Subcutaneous abdominal adipose tissue (tissue), 5 donors: ENCODE data around the gene MRM2.

ENCODE experiments used
- H3K27ac ChIP-seq: one replicate; pipeline ENCODE4 v1.7.0; 2013; ENCODE audit warnings: low read depth, mild to moderate bottlenecking, inconsistent platforms, low read length, moderate library complexity
- H3K27me3 ChIP-seq, 5 donors: one replicate each; pipeline ENCODE4 v1.7.0; 2013; ENCODE audit warnings: low read length in 5 of 5, inconsistent platforms in 1 of 5; ENCODE audit not compliant: control insufficient read depth in 5 of 5, insufficient read depth in 4 of 5
- H3K36me3 ChIP-seq, 5 donors: one replicate each; pipeline ENCODE4 v1.7.0; 2013; ENCODE audit warnings: low read length in 5 of 5; ENCODE audit not compliant: control insufficient read depth in 5 of 5, insufficient read depth in 5 of 5
- H3K4me1 ChIP-seq, 5 donors: one replicate each; pipeline ENCODE4 v1.7.0; 2013; ENCODE audit warnings: low read length in 5 of 5, mild to moderate bottlenecking in 3 of 5, moderate library complexity in 1 of 5; ENCODE audit not compliant: control insufficient read depth in 5 of 5, insufficient read depth in 5 of 5
- H3K4me3 ChIP-seq, 5 donors: one replicate each; pipeline ENCODE4 v1.7.0; 2013; ENCODE audit warnings: low read length in 5 of 5, low read depth in 1 of 5
- H3K9ac ChIP-seq, 5 donors: one replicate each; pipeline ENCODE4 v1.7.0; 2013; ENCODE audit warnings: low read length in 5 of 5, mild to moderate bottlenecking in 4 of 5, moderate library complexity in 3 of 5
- H3K9me3 ChIP-seq, 5 donors: one replicate each; pipeline ENCODE4 v1.7.0; 2013; ENCODE audit warnings: low read length in 5 of 5; ENCODE audit not compliant: control insufficient read depth in 5 of 5
- donor health status: healthy.
- donor health status: healthy.
- donor health status: healthy.
- donor health status: healthy.
- donor health status: healthy.

MRM2 gene

DNA sequence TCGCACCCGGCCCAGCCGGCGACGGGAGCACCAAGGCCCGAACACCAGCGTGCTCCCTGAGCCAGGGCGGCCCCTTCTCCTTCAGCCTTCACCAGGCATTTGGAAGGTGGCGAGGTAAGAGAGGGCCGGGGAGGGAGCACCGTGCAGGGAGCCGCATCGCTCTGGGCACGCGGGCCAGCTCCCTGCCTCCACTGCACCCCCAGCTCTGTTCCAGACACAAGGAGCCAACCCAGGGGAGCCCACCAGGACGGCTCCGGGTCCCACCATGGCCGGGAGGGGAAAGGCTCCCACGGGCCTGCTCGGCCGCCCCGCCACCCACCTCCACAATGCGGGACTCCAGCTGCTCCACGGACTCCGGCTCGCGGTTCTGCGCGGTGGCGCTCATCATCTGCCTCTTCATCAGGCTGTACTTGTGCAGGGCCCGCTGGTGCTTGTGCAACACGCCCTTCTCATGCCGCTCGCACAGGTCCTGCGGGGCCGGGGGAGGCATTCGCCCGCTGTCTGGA, 15.1 kb upstream of the MRM2 start:
- H3K27ac ChIP-seq, result no peak overlapping the region
- no peak overlapping the region for H3K4me3 ChIP-seq
- peaks cover 0 to 69% (median 61%) of the 10 kb centered on the region in 5 donors for H3K36me3 ChIP-seq
- H3K9ac ChIP-seq, result no peak overlapping the region
- no peaks in the 10 kb centered on the region for H3K9me3 ChIP-seq
- no peaks in the 10 kb centered on the region for H3K27me3 ChIP-seq
- peaks cover 0 to 4% (median 0%) of the 10 kb centered on the region in 5 donors for H3K4me1 ChIP-seq

DNA sequence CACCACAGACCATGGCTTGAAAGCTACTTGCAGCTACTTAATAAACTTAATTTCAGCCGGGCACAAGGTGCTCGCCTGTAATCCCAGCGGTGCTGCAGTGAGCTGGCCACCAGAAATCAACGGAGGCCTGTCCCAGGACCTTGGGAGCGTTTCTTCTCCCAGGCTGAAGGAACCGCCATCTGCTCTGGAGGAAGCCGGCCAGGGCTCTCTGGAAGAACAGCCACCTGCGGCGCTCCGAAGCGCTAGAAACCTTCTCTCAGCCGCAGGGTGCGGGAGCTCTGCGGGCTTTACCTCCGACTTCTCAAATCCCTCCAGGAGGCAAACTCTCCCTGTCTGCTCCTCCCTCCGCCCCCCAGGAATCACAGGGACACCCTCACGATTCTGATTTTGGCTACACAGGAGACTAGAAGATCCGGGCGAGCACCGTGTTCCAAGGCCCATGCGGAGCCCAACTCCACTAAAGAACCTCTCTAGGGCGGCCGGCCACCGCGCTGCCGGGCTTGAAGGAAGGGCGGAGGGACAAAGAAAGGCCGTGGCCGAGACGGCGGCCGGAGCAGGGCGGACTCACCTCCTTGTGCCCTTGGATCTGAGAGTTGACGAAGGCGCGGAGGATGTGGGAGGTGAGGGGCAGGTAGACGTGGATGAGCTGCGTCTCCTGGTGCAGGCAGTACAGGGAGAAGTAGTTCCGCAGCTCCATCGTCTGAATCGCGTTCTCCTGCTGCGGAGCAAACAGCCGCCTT, 14.5 kb upstream of the MRM2 start:
- Histone ChIP-seq H3K9ac (no peak overlapping the region), H3K27me3 (no peaks in the 10 kb centered on the region), H3K4me1 (peaks cover 0 to 2% (median 0%) of the 10 kb centered on the region in 5 donors), H3K36me3 (peaks cover 0 to 64% (median 60%) of the 10 kb centered on the region in 5 donors), H3K4me3 (no peak overlapping the region), H3K27ac (no peak overlapping the region), H3K9me3 (no peaks in the 10 kb centered on the region)

DNA sequence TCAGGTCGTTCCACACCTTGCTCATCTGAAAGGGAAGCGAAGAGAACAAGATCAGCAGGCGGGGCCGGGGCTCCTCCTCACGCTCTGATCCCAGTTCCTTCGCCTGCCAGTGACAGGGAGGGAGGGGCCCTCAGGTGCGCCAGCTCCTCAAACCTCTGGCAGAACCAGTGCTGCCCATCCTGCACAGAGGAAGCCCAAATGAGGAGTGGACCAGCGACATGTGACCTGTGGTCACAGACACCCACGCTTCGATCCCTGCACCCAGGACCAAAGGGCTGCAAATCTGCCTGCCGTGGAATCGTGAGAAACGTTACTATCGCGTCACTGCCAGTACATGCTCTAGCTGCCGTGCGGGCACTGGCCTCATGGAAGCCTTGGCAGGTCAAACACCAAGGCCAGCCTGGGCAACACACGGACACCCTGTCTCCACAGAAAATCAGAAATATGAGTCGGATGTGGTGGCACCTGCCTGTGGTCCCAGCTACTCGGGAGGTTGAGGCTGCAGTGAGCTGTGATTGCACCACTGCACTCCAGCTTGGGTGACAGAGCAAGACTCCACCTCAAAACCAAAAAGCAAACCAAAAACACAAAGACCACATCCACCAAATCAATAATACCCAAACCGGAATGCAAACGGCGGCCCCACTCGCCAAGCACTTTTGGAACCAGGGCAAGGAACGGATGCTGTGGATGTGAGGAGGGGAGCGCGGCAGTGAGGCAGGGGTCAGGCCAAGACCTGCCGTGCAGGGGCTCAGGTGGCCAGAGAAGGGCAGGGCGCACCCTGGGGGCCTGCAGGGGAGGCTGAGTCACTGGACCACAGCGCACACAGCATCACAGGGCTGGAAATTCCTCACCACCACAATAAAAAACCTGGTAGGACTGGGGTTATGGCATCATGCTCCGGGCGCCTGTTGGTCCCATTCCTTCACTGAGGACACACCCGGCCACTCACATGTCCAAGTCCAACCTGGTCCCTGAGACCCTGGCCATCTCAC, 13.4 kb upstream of the MRM2 start:
- Histone ChIP-seq H3K9ac (no peak overlapping the region), H3K9me3 (no peaks in the 10 kb centered on the region), H3K27me3 (no peaks in the 10 kb centered on the region), H3K4me3 (no peak overlapping the region), H3K27ac (no peak overlapping the region), H3K36me3 (peaks cover 0 to 64% (median 55%) of the 10 kb centered on the region in 5 donors), H3K4me1 (no peaks in the 10 kb centered on the region)

DNA sequence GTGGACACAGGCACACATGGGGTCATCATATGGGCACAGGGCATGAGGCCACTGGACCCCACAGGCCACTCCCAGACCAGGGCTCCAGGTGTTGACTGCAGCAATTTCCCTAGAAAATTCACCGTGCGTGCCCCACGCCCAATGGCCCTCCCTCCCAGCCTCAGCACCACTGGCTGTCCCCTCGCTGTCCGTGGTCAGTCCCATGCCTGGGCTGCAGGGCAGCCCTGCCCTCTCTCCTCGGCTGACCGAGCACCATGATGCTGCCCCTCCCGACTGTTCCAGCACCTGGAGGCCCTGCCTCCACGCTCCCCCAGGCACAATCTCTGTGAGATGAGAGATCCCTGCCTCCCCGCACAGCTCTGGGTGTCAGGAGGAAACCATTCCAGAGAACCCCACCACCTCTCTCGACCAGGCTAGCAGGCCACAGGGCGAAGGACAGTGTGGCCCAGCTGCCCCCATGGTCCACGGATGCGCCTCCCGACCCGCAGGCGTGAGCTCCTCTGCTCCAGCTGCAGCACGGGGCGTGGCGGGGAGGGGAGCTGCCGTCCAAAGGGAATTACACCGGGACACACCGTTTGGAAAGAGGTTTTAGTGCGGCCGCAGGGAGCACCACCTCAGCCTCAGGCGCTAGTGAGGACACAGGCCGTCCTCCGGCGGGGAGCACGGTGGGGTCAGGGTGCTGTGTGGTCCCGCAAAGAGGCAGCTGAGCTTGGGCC, 12.6 kb upstream of the MRM2 start:
- H3K36me3 ChIP-seq, result peaks cover 0 to 62% (median 53%) of the 10 kb centered on the region in 5 donors
- no peaks in the 10 kb centered on the region for H3K9me3 ChIP-seq
- no peaks in the 10 kb centered on the region for H3K27me3 ChIP-seq
- no peak overlapping the region for H3K4me3 ChIP-seq
- no peak overlapping the region for H3K27ac ChIP-seq
- no peak overlapping the region for H3K9ac ChIP-seq
- peaks cover under 1 to 5% (median 2%) of the 10 kb centered on the region in 5 donors for H3K4me1 ChIP-seq

DNA sequence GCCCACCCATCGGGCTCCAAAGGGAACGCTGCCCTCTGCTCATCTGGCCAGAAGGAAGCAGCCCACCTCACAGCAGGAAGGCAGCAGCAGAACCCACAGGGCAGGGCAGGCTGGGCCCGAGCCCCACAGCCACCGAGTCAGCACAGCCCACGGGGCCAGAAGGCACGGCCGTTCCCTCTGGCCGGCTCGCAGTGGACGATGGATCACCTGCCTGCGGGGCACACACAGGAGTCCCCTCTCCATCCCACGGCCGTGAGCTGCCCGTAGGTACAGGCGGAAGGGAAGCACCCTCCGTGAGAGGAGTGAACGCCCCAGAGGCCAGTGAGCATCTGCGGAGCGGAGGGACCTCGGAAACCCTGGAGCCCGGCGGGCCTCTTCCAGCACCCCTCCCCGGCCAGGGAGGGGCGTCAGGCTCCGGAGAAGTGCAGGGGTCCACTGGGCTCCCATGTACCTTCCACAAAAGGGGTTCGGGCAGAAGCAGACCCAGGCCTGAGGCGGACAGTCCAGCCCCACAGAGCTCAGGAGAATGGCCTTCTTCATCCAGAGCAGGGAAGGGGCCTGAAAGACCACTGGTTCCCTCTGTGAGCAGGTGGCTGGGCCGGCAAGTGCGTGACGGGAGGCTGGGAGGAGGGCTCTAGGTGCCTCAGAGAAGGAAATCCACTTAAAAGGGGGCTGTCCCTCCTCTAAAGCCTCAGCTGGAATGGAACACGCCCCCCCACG, 11.7 kb upstream of the MRM2 start:
- H3K27me3 ChIP-seq, result no peaks in the 10 kb centered on the region
- no peak overlapping the region for H3K9ac ChIP-seq
- H3K27ac ChIP-seq, result no peak overlapping the region
- H3K4me3 ChIP-seq, result no peak overlapping the region
- peaks cover 1 to 14% (median 11%) of the 10 kb centered on the region in 5 donors for H3K4me1 ChIP-seq
- peaks cover 0 to 54% (median 51%) of the 10 kb centered on the region in 5 donors for H3K36me3 ChIP-seq
- no peaks in the 10 kb centered on the region for H3K9me3 ChIP-seq

DNA sequence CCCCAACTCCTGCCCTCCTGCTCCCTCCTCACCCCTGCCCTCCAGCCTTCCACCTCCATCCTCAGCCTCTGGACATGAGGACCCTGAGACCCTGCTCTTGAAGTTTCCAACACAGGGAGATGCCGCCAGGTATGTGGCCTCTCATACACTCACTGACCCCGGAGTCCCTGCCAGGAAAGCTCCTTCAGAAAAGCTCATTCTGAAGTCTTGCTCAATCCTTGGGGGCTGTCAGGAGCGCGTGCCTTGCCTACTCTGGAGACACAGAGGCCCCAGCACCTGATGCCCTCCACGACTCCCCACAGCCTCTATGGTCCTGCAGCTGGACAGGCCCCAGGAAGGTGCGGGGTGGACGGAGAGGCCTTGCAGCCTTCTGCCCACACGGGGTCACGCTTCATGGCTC, 11.0 kb upstream of the MRM2 start:
- Histone ChIP-seq H3K27me3 (no peaks in the 10 kb centered on the region), H3K27ac (no peak overlapping the region), H3K4me3 (no peak overlapping the region), H3K4me1 (peaks cover 1 to 18% (median 13%) of the 10 kb centered on the region in 5 donors), H3K36me3 (peaks cover 0 to 48% (median 45%) of the 10 kb centered on the region in 5 donors), H3K9me3 (no peaks in the 10 kb centered on the region), H3K9ac (no peak overlapping the region)

DNA sequence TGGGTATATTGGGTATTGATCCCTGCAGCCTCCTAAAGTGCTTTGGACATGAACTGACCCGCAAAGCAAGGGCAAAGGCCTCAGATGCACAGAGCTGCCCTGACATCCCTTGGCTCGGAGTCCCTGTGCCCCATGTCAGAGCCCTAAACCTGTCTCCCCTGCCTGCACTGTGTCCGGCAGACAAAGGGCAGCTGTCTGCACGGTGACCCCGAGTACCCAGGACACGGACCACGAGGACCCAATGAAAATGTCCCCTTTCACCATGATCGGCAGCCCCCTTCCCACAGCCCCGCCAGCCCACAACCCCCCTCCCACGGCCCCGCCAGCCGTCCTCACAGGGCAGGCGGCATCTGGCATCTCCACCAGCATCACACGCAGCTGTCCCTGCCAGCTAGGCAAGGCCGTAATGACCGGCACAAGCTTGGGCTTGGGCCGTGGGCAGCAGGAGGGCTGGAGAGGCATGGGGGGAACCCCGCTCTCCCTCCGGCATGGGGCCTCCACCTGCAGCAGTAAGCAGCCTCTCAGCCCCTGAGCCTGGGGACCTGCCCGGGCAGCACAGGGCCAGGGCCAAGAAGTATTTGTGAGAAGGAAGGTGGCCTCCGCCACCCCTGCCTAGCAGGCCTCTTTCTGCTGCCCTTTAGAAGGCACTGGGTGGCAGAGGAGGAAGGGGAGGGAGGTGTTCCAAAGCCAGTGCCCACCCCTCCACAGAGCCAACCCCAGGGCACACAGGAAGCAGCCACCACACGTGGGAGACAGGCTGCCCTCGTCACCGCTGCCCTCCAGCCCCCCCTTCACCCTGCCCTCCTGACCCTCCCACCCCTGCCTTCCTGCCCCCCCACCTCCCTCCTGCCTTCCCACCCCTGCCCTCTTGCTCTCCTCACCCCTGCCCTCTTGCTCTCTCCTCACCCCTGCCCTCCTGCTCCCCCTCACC, 10.1 kb upstream of the MRM2 start:
- Histone ChIP-seq H3K4me3 (no peak overlapping the region), H3K27ac (no peak overlapping the region), H3K36me3 (peaks cover 0 to 42% (median 39%) of the 10 kb centered on the region in 5 donors), H3K9me3 (no peaks in the 10 kb centered on the region), H3K9ac (no peak overlapping the region), H3K27me3 (no peaks in the 10 kb centered on the region), H3K4me1 (peaks cover 1 to 18% (median 13%) of the 10 kb centered on the region in 5 donors)

DNA sequence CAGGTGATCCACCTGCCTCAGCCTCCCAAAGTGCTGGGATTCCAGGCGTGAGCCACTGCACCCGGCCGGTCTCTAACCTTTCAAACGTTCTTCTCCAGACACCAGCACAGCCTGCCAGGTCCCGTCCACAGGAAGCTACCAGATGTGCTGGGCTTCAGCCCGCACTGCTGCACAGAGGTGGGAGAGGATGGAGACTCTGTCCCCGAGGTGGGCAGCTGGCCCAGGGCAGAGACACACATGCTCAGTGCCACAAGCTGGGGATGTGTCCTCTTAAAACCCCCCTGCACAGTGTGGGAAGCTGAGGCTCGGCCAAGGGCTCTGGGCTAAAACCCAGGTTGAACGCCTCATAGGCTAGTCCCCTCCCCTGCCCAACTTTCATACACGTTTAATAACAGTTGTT, 9.4 kb upstream of the MRM2 start:
- no peak overlapping the region for H3K27ac ChIP-seq
- no peaks in the 10 kb centered on the region for H3K27me3 ChIP-seq
- H3K9ac ChIP-seq, result no peak overlapping the region
- H3K9me3 ChIP-seq, result no peaks in the 10 kb centered on the region
- H3K4me3 ChIP-seq, result no peak overlapping the region
- peaks cover 0 to 34% (median 31%) of the 10 kb centered on the region in 5 donors for H3K36me3 ChIP-seq
- H3K4me1 ChIP-seq, result peaks cover 1 to 23% (median 16%) of the 10 kb centered on the region in 5 donors
